Vagina (tissue), 2 donors: Measurements from ENCODE around the gene MSN.

Source experiments
- CTCF ChIP-seq, 3 experiments: fragments of 450-650 bp in 2 of 3; fragments of 200-600 bp in 1 of 3; sonication (generic) in 1 of 3; IDR thresholded peaks; one replicate each; pipeline ENCODE4 v1.5.1; 2017 to 2019; ENCODE audit warnings: antibody characterized with exemption in 3 of 3, mild to moderate bottlenecking in 2 of 3, moderate library complexity in 2 of 3
- POLR2A ChIP-seq, 2 donors: fragments of 450-650 bp; IDR thresholded peaks; one replicate each; pipeline ENCODE4 v1.6.1; 2017; ENCODE audit warnings: antibody characterized with exemption in 2 of 2, mild to moderate bottlenecking in 2 of 2, moderate library complexity in 2 of 2

- TF ChIP-seq CTCF (IDR thresholded peaks at IDR 0.05) (no peak), POLR2A (IDR thresholded peaks at IDR 0.05) (no peak)
Measured at GRCh38 chrX:65755786-65756185, 88.3 kb downstream of the MSN start.
